IgD-negative memory B cell (primary cell): Measurements from ENCODE around the gene MRPL12. TPM values are rescaled to one million over a fixed set of nuclear protein-coding genes. Genes with fewer than 3 reads are reported as not detected.

Experiments used
- H3K27ac Mint-ChIP-seq, 3 donors: one replicate each; pipeline ENCODE4 v1.8.0; 2020 to 2022; ENCODE audit warnings: mild to moderate bottlenecking in 3 of 3, mixed read lengths in 3 of 3, moderate library complexity in 1 of 3
- H3K27me3 Mint-ChIP-seq: one replicate; pipeline ENCODE4 v1.8.0; 2021; ENCODE audit warnings: mixed read lengths
- H3K36me3 Mint-ChIP-seq: one replicate; pipeline ENCODE4 v1.8.0; 2020; ENCODE audit warnings: mild to moderate bottlenecking, mixed read lengths
- H3K4me1 Mint-ChIP-seq, 3 donors: one replicate each; pipeline ENCODE4 v1.8.0; 2020 to 2022; ENCODE audit warnings: mixed read lengths in 3 of 3, mild to moderate bottlenecking in 1 of 3
- H3K4me3 Mint-ChIP-seq, 4 donors: one replicate each; pipeline ENCODE4 v1.8.0; 2020 to 2022; ENCODE audit warnings: mild to moderate bottlenecking in 4 of 4, mixed read lengths in 4 of 4, moderate library complexity in 3 of 4
- H3K9me3 Mint-ChIP-seq, 3 donors: one replicate each; pipeline ENCODE4 v1.8.0; 2020 to 2021; ENCODE audit warnings: mixed read lengths in 3 of 3, mild to moderate bottlenecking in 1 of 3
- polyA plus RNA-seq: library from polyadenylated mRNA; unstranded; fragments of 300-500 nt; fragmentation: Illumina TruSeq; gene quantifications from one replicate; pipeline ENCODE4 v1.2.3, GENCODE V29; 2021

MRPL12 gene
- polyA plus RNA-seq, 1 donor from 2014 or later: 63.7 TPM

- Mint-ChIP-seq H3K27me3 (no peaks in the 10 kb centered on the region), H3K4me3 (peak overlapping the region; percentile 86 to 99 (median 88)), H3K36me3 (peaks cover 2% of the 10 kb centered on the region), H3K27ac (peak overlapping the region in 1 of 3 donors; percentile 94), H3K9me3 (no peaks in the 10 kb centered on the region), H3K4me1 (peaks cover 9 to 16% (median 11%) of the 10 kb centered on the region in 3 donors)
Observed at GRCh38 chr17:81703747-81704654, 834 bp downstream of the MRPL12 start.

- Mint-ChIP-seq H3K4me1 (peaks cover 11 to 18% (median 11%) of the 10 kb centered on the region in 3 donors), H3K27ac (peak overlapping the region in 1 of 3 donors; percentile 45), H3K4me3 (peak overlapping the region in 3 of 4 donors; percentile 57 to 70 (median 62)), H3K27me3 (peaks cover 1% of the 10 kb centered on the region), H3K9me3 (no peaks in the 10 kb centered on the region), H3K36me3 (peaks cover 2% of the 10 kb centered on the region)
Observed at GRCh38 chr17:81705518-81706231, 2.5 kb downstream of the MRPL12 start.

GRCh38 chr17:81706232-81706611 is 3.1 kb downstream of the MRPL12 start:
- no peak overlapping the region for H3K27ac Mint-ChIP-seq
- H3K4me3 Mint-ChIP-seq: peak overlapping the region in 1 of 4 donors; percentile 62
- H3K9me3 Mint-ChIP-seq: no peaks in the 10 kb centered on the region
- peaks cover 4% of the 10 kb centered on the region for H3K27me3 Mint-ChIP-seq
- peaks cover 2% of the 10 kb centered on the region for H3K36me3 Mint-ChIP-seq
- peaks cover 11 to 21% (median 14%) of the 10 kb centered on the region in 3 donors for H3K4me1 Mint-ChIP-seq

DNA sequence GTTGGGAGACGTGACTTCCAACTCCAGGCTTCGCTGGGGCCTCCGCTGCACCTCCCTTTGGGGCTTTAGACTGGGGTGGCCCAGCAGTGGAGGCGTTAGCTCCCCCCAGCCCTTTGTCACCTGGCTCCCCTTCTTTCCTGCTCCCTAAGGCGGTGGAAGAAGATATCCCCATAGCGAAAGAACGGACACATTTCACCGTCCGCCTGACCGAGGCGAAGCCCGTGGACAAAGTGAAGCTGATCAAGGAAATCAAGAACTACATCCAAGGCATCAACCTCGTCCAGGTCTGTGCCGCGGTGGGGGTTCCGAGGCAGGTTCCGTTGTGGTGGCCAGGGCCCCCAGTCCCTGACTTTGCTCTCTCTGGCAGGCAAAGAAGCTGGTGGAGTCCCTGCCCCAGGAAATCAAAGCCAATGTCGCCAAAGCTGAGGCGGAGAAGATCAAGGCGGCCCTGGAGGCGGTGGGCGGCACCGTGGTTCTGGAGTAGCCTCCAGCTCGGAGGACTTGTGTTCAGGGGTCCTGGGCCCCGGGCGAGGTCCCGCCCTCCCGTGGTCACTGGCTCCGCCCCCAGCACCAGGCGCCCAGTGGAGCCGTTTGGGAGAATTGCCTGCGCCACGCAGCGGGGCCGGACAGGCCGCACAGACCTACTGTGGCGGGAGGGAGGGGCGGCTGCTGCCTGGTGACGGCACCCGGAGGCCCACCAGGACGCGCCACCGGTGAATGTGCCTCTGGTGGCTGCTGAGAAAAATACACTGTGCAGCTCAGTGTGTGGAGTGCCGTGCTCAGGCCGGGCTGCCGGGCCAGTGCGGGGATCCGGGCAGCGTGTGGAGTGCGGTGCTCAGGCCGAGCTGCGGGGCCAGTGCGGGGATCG is 3.8 kb downstream of the MRPL12 start:
- Mint-ChIP-seq H3K9me3 (no peaks in the 10 kb centered on the region), H3K4me3 (peak overlapping the region in 2 of 4 donors; percentile 52 to 62), H3K27me3 (peaks cover 4% of the 10 kb centered on the region), H3K36me3 (peaks cover 2% of the 10 kb centered on the region), H3K27ac (no peak overlapping the region), H3K4me1 (peaks cover 11 to 19% (median 13%) of the 10 kb centered on the region in 3 donors)

- peaks cover 2% of the 10 kb centered on the region for H3K36me3 Mint-ChIP-seq
- H3K4me3 Mint-ChIP-seq: no peak overlapping the region
- peaks cover 10 to 16% (median 15%) of the 10 kb centered on the region in 3 donors for H3K4me1 Mint-ChIP-seq
- H3K27ac Mint-ChIP-seq: no peak overlapping the region
- H3K9me3 Mint-ChIP-seq: no peaks in the 10 kb centered on the region
- H3K27me3 Mint-ChIP-seq: peaks cover 4% of the 10 kb centered on the region
Observed at GRCh38 chr17:81707725-81708646, 4.8 kb downstream of the MRPL12 start.

DNA sequence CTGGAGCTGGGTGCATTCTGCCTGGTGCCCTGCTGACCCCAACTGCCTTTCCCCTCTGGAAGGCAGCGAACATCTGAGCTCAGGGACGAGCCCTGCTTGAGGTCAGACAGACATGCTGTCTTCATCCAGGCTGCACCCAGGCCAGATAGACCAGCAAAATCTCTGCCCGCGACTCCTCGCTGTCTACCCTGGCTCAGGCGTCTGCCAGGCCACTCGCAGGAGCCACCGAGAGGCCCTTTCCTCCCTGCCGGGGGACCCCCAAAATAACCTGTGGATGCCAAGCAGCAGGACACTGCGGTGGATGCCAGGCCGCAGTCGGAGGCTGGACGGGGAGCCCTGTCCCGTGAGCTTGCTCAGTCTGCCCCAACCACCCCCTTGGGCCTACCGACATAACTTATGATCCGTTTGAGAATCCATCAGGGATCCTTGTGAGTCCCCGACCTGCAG is 5.6 kb downstream of the MRPL12 start:
- peak overlapping the region in 1 of 3 donors; percentile 40 for H3K27ac Mint-ChIP-seq
- peaks cover 4% of the 10 kb centered on the region for H3K27me3 Mint-ChIP-seq
- H3K4me3 Mint-ChIP-seq: peak overlapping the region in 1 of 4 donors; percentile 55
- H3K9me3 Mint-ChIP-seq: no peaks in the 10 kb centered on the region
- H3K4me1 Mint-ChIP-seq: peaks cover 6 to 17% (median 16%) of the 10 kb centered on the region in 3 donors
- H3K36me3 Mint-ChIP-seq: peaks cover 2% of the 10 kb centered on the region

DNA sequence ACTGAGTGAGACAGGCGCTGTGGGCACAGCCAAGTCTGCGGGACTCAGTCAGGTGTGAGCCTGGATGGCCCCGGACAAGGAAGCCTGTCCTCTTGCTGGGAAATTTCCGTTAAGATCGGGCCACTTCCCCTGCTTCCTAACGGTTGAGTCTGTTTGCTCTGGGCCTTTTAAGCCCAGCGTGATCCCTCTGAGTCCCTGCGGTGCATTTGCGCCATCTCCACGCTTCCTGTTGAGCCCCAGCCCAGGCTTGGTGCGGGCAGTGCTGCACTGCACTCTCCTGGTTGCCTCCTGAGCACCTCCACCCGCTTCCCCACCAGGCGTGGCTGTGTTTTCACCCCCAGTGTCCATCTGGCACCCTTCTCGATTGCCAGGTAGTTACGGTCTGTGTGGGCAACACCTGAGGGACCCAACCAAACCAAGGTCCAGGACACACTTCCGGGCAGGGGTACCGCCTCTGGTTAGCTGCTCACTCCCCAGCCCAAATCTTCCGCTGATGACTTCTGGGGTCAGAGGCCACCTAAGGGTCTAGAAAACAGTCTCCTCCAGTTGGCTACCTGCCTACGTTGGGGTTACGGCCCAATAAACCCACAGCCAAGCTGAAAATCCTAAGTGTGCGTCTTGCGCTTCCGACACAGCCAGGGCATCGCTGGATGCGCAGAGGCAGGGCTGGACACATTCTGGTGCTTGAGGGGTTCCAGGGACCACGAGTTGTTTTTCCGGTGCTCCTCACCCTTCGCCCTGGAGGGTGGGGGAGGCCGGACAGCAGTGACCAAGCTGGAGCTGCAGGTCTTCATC is 7.5 kb downstream of the MRPL12 start:
- Mint-ChIP-seq H3K4me1 (peaks cover 2 to 12% (median 8%) of the 10 kb centered on the region in 3 donors), H3K27me3 (peaks cover 4% of the 10 kb centered on the region), H3K36me3 (peaks cover under 1% of the 10 kb centered on the region), H3K9me3 (no peaks in the 10 kb centered on the region), H3K4me3 (peak overlapping the region; percentile 60 to 88 (median 77)), H3K27ac (peak overlapping the region in 2 of 3 donors; percentile 7 to 69)

DNA sequence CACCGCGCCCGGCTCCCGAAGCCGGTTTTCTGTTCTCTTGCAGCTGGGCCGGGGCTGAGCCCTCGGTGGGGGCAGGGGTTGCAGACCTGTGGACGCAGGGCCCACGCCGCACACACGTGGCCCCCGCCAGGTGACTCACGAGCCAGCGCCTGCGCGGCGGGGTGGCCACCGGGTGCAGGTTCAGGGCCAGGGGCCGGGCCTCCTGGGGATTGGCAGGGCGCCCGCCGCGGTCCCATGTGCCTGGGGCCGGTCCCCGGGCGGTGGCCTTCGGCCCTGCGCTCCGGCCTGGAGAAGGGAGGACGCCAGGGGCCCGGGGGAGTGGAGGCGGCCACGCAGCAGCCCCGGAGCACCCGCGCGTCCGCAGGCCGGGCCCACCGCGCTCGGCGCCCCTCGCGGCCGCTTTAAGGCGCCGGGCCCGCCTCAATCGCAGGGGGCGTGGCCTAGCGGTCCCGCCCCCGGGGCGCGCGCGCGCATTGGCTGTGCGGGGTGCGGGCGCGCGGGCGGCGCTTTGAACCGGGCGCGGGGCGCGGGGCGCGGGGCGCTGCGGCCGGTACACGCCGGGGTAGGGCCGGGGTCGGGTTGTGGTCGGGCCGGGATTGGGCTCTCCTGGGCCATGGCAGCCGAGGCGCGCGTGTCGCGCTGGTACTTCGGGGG is 8.8 kb downstream of the MRPL12 start, which contains the start of gene SLC25A10:
Gene SLC25A10, plus strand, starts transcription at position 471 of the 654 bp plus-strand sequence. Its CDS starts 143 bp downstream, at position 614.
- peaks cover 4% of the 10 kb centered on the region for H3K27me3 Mint-ChIP-seq
- H3K27ac Mint-ChIP-seq: peak within 1 kb of the TSS in 2 of 3 donors; percentile 69 to 80
- peaks cover 0 to 11% (median 8%) of the 10 kb centered on the region in 3 donors for H3K4me1 Mint-ChIP-seq
- H3K36me3 Mint-ChIP-seq: no peaks in the 10 kb centered on the region
- peak within 1 kb of the TSS; percentile 60 to 91 (median 81) for H3K4me3 Mint-ChIP-seq
- no peaks in the 10 kb centered on the region for H3K9me3 Mint-ChIP-seq

DNA sequence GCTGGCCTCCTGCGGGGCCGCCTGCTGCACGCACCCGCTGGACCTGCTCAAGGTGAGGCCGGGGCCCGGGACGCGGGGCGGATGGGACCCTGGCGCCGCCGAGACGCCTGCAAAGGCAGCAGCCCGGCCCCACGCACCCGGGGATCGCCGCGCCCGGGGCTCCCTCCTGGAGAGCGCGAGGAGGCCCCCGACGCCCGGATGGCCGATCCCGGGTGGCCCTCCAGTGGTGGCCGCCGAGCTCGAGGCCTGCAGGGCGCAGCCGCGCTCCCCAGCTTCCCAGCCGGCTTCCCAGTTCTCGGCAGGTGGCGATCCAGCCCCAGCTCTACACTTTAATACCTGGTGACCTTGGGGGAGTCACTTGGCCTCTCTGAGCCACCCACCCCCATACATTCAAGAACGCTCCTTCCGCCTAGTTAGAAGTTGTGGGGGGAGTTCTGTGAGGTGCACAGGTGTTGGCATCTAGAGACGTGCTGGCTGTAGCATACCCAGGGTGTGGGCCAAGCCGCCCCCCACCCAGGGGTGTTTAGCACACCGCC is 9.4 kb downstream of the MRPL12 start:
- peak overlapping the region in 1 of 3 donors; percentile 80 for H3K27ac Mint-ChIP-seq
- H3K4me3 Mint-ChIP-seq: peak overlapping the region; percentile 19 to 91 (median 81)
- peaks cover 4% of the 10 kb centered on the region for H3K27me3 Mint-ChIP-seq
- H3K4me1 Mint-ChIP-seq: peaks cover 0 to 11% (median 8%) of the 10 kb centered on the region in 3 donors
- H3K9me3 Mint-ChIP-seq: no peaks in the 10 kb centered on the region
- H3K36me3 Mint-ChIP-seq: no peaks in the 10 kb centered on the region

DNA sequence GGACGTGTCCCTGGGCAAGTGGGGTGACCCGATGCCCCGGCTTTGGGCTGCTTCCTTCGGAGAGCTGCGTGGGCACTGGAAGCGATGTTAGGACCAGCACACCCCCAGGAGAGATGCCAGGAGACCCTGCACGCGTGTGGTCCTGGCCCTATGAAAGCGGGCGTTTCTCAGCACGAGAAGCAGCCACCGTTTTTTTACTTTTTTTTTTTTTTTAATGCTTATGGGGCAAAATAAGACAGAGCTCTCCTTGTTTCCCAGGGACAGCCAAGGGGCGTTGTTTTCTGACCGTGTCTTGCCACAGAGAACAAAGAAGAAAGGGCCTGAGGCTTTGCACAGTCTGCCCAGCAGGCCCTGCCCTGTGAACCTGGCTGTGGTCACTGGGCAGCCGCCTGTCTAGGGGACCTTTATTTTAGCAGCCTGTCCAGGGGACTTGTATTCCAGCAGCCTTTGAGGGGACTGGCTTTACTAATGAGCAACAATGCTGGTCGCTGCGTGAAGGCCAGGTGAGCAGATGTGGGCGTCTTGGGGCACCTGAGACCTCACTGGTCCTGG is 9.9 kb downstream of the MRPL12 start:
- H3K27ac Mint-ChIP-seq: peak overlapping the region in 1 of 3 donors; percentile 80
- peak overlapping the region; percentile 19 to 91 (median 81) for H3K4me3 Mint-ChIP-seq
- H3K9me3 Mint-ChIP-seq: no peaks in the 10 kb centered on the region
- H3K27me3 Mint-ChIP-seq: peaks cover 4% of the 10 kb centered on the region
- no peaks in the 10 kb centered on the region for H3K36me3 Mint-ChIP-seq
- H3K4me1 Mint-ChIP-seq: peaks cover 0 to 11% (median 8%) of the 10 kb centered on the region in 3 donors

DNA sequence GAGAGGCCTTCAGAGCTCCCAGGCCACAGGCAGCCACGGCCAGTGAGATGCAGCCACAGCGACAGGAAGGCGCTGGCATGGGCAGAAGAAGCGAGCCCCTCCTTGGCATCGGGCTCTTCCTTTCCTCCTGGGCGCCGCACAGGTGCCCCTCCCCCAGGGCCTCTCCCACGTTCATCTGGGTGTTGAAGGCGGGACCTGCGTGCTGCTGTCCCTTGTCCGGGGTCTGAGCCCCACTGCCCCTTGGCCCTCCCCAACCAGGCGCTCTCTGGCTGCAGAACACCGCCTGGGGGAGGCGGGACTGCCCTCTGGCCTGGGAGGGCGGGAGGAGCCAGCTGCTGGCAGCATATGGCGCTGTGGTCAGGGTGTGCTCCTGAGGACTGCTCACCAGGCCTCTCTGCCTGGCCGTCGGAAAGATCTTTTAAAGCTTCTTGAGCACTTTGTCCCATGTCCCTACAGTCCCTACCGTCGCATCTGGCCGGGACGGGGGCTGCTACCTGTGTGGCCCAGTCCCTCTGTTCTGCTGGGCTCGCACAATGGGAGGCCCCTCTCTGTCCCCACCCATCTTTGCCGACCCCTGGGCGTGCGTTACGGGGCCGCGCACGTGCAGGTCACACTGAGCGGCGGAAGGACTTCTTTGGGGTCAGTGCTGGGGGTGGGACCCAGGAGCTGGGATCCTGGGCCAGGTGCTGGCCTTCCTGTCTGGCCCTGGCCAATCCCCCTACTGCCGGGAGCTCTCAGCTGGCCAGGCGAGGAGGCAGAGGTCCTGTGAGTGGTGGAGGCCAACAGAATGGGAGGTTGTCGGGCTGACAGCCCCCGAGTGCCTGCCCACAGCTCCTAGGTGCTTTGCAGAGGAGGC is 10.6 kb downstream of the MRPL12 start:
- H3K36me3 Mint-ChIP-seq: no peaks in the 10 kb centered on the region

More for the DNA sequence above, 10.6 kb downstream of the MRPL12 start:
- peaks cover 0 to 11% (median 8%) of the 10 kb centered on the region in 3 donors for H3K4me1 Mint-ChIP-seq
- H3K27me3 Mint-ChIP-seq: peaks cover 4% of the 10 kb centered on the region
- no peak overlapping the region for H3K27ac Mint-ChIP-seq
- no peaks in the 10 kb centered on the region for H3K9me3 Mint-ChIP-seq
- peak overlapping the region in 3 of 4 donors; percentile 17 to 47 (median 19) for H3K4me3 Mint-ChIP-seq
